ACHN (cell line): ENCODE data around the gene C1QA.

Experiments
- DNase-seq: peaks from one replicate; pipeline ENCODE4 v3.0.0-alpha.2; 2015
- in situ Hi-C: cut with HindIII; loops from 2 replicates; pipeline ENCODE4 v1.10.0; 2017; ENCODE audit warnings: low sequenced_read_pairs, low pct_ligation_motif_present, low pct_unique_long_range_greater_than_20kb

Gene C1QA, protein sequence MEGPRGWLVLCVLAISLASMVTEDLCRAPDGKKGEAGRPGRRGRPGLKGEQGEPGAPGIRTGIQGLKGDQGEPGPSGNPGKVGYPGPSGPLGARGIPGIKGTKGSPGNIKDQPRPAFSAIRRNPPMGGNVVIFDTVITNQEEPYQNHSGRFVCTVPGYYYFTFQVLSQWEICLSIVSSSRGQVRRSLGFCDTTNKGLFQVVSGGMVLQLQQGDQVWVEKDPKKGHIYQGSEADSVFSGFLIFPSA

DNA sequence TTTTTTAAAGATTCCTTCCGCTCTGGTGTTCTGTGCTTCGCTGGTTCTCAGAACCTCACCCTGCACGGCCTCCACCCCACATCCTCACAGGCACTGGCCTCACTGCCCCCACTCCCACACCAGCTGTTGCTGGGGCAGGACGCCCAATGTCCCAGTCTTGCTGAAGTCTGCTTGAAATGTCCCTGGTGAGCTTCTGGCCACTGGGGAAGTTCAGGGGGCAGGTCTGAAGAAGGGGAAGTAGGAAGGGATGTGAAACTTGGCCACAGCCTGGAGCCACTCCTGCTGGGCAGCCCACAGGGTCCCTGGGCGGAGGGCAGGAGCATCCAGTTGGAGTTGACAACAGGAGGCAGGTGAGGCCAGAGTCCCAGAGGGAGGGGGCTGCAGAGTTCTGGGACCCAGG is at the start of gene C1QA:
TSS of gene C1QA (plus strand) at position 276 of the 400 bp plus-strand sequence. CDS start 989 bp downstream, outside the sequence.
- DNase-seq = no peak
- in situ Hi-C loops = no loop called here

DNA sequence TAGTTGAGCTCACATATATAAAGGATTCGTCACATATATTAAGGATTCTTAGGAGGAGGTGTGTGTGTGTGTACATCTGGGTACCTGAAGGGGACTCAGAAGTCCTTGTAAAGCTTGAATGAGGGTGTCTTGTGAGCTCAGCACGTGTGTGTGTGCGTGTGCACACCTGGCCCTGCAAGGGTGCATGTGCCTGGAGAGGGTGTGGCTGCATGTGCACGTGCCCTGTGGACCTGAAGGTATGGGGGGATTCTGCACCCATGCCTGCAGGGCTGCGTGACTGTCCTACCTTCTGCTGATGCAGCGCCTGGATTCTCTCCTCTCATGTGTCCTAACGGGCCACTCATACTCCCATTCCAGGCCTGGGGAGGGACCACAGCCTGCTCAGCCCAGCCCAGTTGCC is 49.2 kb upstream of the C1QA start:
- DNase-seq = no peak
- in situ Hi-C loops = no loop called here

DNA sequence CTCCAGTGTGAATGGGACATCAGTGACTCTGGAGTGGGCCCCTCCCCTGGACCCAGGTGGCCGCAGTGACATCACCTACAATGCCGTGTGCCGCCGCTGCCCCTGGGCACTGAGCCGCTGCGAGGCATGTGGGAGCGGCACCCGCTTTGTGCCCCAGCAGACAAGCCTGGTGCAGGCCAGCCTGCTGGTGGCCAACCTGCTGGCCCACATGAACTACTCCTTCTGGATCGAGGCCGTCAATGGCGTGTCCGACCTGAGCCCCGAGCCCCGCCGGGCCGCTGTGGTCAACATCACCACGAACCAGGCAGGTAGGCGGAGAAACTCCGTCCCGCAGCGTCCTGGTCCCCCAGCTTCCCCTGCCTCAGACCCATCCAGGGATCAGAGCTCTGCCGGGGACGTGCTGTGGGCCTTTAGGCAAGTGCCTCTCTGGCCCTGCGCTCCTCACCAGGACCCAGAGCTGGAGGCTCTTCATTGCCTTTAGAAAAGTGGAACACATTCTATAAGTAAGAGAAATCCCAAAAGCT is 47.5 kb upstream of the C1QA start:
- no peak for DNase-seq
- in situ Hi-C loops = no loop called here

DNA sequence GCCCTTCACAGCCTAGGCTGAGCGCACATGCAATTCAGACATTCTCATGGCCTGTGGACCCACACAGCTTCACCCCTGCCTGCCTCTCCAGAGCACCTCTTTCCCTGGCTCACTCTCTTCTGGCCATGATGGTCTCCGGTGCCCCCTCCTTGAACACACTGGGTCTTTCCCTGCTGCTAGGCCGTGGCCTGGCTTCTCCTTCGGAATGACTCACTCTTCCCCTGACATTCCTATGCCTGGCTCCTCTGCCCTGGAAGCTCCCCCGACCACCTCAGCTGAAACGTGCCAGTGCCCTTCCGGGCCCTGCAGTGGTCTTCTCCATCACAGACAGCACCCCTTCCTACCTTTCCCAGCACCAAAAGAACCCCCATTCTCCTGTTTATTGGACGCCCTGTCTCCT is 44.9 kb upstream of the C1QA start:
- in situ Hi-C loops = no loop called here

DNA sequence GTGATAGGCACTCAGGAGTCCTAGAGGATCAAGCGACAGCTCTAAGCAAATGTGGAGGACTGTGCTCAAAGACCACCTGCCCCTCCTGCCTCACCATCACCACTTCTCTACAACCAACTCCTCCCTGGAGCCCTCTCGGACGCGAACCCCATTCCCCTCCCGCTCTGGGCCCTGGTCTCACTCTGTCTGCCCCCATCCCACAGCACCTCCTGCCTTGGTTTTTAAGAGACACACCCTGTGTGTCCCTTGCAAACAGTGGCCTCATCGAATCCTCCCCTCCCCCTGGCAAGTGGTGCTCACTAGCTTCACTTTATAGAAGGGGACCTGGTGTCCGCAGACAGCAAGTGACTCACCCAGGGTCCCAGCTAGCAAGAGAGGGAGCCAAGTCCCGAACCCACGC is 44.4 kb upstream of the C1QA start:
- in situ Hi-C loops = no loop called here
- DNase-seq = no peak

More for the DNA sequence above, 44.9 kb upstream of the C1QA start:
- DNase-seq = no peak

DNA sequence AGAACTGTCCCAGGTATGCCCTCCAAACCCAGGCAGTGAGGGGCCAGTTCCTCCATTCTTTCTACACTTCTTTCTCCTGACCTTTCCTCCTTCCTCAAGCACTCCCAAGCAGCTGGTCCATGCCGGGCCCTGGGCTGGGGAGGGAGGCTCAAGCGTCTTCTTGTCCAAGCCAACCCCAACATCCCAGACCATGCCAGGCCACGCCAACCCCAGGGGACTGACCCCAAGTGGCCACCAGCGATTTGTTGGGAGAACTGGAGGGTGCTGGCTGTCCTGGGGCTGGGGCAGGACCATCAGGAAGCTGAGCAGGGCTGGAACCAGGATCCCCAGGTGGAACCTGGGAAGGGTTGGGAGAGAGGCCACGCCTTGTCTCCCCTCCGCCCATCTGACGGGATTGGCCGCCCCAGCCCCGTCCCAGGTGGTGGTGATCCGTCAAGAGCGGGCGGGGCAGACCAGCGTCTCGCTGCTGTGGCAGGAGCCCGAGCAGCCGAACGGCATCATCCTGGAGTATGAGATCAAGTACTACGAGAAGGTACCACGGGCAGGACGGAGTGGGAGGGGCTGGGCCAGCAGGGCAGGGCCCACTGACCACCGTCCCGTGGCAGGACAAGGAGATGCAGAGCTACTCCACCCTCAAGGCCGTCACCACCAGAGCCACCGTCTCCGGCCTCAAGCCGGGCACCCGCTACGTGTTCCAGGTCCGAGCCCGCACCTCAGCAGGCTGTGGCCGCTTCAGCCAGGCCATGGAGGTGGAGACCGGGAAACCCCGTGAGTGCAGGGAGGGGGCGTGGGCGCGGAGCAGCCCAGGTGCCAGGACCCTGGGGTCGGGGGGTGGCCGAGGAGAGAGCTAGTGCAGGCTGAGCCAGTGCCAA is 43.3 kb upstream of the C1QA start:
- DNase-seq = no peak
- in situ Hi-C loops = no loop called here

DNA sequence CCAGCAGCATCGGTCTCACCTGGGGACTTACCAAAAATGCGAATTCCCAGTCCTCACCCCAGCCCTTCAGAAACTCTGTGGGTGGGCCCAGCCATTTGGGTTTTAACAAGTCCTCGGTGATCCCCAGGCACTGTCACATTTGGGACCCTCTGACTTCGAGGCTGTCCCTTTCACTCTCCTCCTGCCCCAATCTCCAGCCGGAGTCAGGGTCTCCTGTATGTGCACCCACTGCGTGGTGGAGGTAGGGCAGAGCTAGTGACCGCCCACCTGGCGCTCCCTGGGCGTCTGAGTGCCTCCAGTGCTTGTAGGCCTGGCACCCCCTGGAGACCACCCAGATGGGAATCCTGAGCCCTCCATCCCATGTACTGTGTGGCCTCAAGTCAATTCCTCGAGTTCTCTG is 42.0 kb upstream of the C1QA start:
- no peak for DNase-seq
- in situ Hi-C loops = no loop called here

DNA sequence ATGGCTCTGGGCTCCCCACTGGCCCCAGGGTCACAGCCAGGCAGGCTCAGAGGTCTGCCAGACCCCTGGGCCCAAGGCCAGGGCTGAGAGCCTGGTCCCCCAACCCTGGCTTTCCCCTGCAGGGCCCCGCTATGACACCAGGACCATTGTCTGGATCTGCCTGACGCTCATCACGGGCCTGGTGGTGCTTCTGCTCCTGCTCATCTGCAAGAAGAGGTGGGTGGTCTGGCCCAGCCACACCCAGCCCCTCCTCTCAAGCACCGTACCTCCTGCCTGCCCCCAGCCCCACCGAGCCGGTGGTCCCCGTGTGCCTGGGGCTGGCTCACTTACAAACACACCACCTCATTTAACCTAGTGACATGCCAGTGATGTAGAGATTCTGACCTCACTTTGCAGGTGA is 41.3 kb upstream of the C1QA start:
- in situ Hi-C loops = no loop called here
- no peak for DNase-seq

DNA sequence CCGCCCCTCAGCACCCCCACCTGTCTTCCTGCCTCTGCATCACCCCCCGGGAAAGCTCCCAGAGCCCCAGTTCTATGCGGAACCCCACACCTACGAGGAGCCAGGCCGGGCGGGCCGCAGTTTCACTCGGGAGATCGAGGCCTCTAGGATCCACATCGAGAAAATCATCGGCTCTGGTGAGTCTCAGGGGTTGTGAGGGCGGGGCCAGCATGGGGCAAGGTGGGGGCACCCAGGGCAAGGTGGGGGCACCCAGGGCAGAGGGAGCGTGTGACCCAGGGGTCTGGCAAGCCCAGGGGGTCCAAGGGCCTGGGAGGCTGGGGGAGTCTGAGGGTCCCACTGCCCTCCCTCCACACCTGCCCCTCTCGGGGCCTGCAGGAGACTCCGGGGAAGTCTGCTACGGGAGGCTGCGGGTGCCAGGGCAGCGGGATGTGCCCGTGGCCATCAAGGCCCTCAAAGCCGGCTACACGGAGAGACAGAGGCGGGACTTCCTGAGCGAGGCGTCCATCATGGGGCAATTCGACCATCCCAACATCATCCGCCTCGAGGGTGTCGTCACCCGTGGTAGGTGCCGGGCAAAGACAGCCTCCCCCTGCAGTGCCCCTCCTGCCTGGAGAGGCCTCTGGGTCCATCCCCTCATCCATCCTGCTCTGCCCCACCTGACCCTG is 39.0 kb upstream of the C1QA start:
- in situ Hi-C loops = no loop called here
- no peak for DNase-seq

DNA sequence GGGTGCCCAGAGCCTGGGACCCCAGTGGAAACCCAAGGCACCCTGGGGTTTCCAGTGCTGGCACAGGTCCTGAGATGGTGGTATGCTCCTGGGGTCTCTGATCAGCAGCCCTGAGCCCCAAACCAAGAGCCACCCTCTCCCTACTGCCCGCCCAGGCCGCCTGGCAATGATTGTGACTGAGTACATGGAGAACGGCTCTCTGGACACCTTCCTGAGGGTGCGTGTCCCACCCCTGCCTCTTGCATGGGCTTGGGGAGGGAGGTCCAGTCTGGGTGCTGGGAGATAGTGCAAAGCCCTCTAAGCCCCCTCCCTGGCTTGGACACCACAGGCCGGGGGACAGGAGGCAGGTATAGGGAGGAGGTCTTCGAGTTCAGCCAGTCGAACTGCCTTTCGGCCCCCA is 38.4 kb upstream of the C1QA start:
- DNase-seq = no peak
- in situ Hi-C loops = no loop called here

DNA sequence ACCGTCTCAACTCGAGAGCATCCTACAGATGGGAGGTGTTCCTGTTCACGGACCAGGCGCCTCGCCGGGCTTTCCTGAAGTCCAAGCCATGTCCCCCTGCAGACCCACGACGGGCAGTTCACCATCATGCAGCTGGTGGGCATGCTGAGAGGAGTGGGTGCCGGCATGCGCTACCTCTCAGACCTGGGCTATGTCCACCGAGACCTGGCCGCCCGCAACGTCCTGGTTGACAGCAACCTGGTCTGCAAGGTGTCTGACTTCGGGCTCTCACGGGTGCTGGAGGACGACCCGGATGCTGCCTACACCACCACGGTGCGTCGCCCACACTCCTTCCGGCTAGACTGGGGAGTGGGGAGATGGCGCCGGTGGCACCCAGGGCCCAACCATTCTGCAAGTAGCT is 37.7 kb upstream of the C1QA start:
- DNase-seq = no peak
- in situ Hi-C loops = no loop called here

DNA sequence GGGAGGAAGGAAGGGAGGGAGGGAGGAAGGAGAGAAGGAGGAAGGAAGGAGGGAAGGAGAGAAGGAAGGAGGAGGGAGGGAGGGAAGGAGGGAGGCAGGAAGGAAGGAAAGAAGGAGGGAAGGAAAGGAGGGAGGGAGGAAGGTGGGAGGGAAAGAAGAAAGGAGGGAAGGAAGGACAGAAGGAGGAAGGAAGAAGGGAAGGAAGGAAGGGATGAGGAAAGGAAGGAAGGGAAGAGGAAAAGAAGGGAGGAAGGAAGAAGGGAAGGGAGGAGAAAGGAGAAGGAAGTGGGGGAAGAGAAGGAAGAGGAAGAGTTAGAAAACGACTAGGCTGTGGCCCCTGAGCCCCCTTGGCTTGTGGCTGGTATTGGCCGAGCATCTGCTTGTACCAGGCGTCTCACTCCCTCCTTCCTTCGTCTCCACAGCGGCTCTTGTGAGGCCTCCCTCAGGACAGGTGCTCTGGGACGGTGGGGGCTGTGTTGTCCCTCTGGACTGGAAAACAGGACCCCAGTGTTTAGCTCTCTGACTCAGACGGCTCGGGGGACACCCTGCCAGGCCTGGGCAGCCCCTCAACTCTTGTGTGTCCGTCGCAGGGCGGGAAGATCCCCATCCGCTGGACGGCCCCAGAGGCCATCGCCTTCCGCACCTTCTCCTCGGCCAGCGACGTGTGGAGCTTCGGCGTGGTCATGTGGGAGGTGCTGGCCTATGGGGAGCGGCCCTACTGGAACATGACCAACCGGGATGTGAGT is 36.2 kb upstream of the C1QA start:
- no peak for DNase-seq
- in situ Hi-C loops = no loop called here

DNA sequence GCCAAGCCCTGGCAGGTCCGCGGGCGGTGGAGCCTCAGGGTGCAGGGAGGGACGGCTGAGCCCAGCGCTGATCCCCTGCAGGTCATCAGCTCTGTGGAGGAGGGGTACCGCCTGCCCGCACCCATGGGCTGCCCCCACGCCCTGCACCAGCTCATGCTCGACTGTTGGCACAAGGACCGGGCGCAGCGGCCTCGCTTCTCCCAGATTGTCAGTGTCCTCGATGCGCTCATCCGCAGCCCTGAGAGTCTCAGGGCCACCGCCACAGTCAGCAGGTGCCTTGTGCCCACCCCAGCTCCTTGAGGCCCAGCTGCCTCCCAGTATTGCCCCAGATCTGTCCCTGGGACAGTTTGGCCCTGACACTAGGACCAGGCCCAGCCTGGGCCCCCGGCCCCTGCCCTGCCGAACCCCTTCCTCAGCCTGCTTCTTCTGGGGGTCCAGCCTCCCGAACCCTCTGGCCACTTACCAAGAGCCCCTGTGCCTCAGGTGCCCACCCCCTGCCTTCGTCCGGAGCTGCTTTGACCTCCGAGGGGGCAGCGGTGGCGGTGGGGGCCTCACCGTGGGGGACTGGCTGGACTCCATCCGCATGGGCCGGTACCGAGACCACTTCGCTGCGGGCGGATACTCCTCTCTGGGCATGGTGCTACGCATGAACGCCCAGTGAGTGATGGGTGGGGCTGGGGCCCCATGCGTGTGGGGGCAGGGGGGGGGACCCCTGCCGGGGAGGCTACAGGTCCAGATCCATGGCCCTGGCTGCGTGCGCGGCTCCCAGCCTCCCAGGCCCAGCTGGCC is 35.4 kb upstream of the C1QA start:
- no peak for DNase-seq
- in situ Hi-C loops = no loop called here

DNA sequence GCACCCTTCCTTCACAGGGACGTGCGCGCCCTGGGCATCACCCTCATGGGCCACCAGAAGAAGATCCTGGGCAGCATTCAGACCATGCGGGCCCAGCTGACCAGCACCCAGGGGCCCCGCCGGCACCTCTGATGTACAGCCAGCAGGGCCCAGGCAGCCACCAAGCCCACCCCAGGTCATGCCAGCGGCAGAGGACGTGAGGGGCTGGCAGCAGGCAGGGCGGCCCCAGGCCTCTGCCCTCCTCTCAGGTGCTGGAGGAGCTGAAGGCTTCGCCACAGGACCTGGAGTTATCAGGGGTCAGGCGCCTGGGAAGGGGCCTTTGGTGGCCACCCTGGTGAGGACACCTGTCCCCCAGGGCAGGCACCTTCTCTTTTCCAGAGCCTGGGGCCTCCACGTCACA is 34.8 kb upstream of the C1QA start:
- in situ Hi-C loops = no loop called here

DNA sequence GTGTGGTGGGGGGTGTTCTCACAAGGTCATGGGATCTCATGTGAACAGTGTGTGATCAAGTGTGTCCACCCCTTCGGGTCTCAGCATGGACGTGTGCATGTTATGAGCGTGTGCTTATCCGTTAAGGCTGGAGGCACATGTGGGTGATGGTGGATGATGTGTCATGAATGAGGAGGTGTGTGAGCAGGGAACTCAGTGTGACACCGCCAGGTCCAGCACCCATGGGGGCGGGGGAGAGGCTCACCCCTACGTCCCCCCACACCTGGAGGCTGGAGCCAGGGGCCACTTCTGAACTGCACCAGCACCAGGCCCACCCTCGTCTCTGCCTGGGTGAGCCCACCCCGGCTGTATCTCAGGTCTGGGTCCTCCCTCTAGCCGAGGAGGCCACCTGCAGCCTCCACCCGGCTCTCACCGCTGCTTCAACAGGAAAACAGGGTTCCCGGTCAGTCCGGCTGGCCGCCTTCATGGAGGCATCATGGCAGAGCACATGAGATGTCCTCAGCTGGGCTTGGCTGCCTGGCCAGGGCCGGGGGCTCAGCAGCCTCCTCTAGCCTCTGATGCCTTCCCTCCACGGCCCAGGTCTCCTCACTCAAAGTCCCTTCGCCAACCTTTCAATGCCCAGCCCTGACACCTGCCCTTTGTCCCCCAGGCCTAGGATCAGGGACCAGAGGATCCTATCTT is 34.2 kb upstream of the C1QA start:
- DNase-seq = no peak
- in situ Hi-C loops = no loop called here

More for the DNA sequence above, 34.8 kb upstream of the C1QA start:
- DNase-seq = no peak

DNA sequence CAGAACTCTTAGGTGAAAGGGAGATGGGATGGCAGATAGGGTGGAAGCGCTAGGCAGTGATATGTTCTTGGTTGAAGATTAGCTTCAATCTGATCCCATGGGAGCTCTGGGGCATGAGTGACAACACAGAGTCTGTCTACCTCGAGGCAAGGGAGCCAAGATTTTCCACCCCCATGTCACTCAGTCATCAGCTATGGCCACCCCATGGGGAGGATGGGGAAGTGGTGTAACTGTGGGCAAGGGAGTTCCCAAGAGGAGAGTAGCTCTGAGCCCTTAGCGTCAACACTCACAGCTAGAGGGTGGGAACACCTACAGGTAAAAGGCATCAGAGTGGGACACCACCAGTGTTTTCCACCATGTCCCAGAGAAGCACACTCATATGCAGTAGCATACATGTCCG is 30.3 kb upstream of the C1QA start:
- DNase-seq = no peak
- in situ Hi-C loops = no loop called here

DNA sequence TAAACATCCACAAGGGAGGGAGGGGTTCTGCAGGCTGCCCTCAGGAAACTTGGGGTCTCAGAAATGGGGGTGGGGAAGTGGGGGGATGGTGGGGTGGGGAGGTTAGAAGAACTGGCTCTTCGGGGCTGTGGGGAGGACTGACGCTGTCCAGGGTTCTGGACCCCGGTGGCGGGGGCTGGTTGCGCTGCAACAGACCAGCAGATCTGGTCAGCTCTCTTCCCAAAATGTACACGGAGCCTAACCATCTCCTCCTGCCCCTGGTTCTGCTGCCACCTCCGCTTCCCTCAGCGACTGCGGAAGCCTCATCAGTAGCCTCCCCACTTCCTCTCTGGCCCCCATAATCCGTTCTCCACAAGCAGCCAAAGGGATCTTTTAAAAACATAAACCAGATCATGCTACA is 29.3 kb upstream of the C1QA start:
- no peak for DNase-seq
- in situ Hi-C loops = no loop called here
